HG02840 (cell line): ENCODE data around the gene TSEN34.
"Not testable (repeated sequence)": the region's sequence is repeated elsewhere in the genome, so short reads cannot be mapped to it uniquely, and the experiment has no call there.

ENCODE experiments used
- ATAC-seq: cut with Tn5 transposase; IDR thresholded peaks from one replicate; pipeline ENCODE4 v1.9.1; 2021; ENCODE audit warnings: mild to moderate bottlenecking, moderate library complexity, moderate number of reproducible peaks; ENCODE audit not compliant: unreplicated experiment, low FRiP score

The TSEN34 gene

GRCh38 chr19:54207193-54207592 lies 16.1 kb downstream of the TSEN34 start:
- ATAC-seq, result not testable (repeated sequence)

- no peak for ATAC-seq
Measured at GRCh38 chr19:54207676-54207982, 16.5 kb downstream of the TSEN34 start.

- no peak for ATAC-seq
Measured at GRCh38 chr19:54207983-54208783, 17.1 kb downstream of the TSEN34 start.

GRCh38 chr19:54208784-54209057 lies 17.6 kb downstream of the TSEN34 start:
- no peak for ATAC-seq

- no peak for ATAC-seq
Measured at GRCh38 chr19:54209058-54209810, 18.1 kb downstream of the TSEN34 start.

- ATAC-seq, result no peak
Measured at GRCh38 chr19:54209811-54210494, 18.8 kb downstream of the TSEN34 start.

DNA sequence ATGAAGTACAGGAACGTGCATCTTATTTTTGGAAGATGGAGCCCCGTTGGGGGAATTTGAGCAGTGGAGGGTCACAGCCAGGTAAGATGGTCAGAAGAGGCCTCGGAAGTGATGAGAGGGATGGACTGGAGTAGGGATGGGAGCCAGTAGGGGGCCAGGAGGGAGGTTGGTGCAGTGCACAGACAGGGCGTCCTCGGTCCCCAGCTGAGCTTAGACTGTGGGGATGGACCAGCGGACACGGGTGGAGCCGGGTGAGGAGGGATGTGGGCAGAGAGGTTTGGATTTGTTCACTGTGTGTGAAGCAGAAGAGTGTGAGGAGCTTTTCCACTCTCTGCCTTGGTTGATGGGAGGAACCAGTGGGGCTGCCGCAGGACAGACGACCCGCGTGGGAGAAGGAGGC lies 20.1 kb downstream of the TSEN34 start:
- ATAC-seq, result no peak

DNA sequence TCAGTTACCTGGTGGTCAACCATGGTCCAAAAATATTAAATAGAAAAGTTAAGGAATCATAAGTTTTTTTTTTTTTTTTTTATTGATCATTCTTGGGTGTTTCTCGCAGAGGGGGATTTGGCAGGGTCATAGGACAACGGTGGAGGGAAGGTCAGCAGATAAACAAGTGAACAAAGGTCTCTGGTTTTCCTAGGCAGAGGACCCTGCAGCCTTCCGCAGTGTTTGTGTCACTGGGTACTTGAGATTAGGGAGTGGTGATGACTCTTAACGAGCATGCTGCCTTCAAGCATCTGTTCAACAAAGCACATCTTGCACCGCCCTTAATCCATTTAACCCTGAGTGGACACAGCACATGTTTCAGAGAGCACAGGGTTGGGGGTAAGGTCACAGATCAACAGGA lies 23.1 kb downstream of the TSEN34 start:
- ATAC-seq, result not testable (repeated sequence)

DNA sequence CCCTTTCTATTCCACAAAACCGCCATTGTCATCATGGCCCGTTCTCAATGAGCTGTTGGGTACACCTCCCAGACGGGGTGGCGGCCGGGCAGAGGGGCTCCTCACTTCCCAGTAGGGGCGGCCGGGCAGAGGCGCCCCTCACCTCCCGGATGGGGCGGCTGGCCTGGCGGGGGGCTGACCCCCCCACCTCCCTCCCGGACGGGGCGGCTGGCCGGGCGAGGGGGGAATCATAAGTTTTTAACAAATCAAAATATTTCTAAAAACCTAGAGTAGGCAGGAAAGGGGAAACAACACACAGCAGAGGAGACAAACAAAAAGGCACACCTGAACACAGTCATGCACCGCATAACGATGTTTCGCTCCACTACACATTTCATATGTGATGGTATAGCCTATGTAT lies 23.6 kb downstream of the TSEN34 start:
- not testable (repeated sequence) for ATAC-seq

- no peak for ATAC-seq
Measured at GRCh38 chr19:54216869-54217268, 25.8 kb downstream of the TSEN34 start.

GRCh38 chr19:54217517-54218247 lies 26.6 kb downstream of the TSEN34 start:
- ATAC-seq, result not testable (repeated sequence)

DNA sequence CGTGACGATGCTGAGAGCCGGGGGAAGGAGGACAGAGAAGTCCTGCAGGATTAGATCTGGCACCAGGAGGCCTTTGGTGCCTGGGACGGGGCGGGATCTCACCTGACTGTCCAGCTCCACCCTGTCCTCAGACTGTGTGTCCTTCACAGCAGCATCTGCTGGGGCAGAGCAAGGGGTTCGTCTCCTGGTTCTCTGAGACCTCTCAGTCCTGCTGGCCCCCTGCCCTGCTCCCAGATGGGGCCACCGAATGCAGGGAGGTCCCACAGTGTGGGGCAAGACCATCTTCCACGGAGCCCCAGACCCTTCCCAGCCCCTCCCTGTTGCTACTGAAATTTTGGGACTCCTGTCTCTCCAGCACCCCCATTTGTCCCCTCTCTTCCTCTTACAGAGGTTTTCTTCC lies 27.2 kb downstream of the TSEN34 start:
- ATAC-seq, result no peak

GRCh38 chr19:54218960-54219661 lies 28.0 kb downstream of the TSEN34 start:
- ATAC-seq, result no peak

DNA sequence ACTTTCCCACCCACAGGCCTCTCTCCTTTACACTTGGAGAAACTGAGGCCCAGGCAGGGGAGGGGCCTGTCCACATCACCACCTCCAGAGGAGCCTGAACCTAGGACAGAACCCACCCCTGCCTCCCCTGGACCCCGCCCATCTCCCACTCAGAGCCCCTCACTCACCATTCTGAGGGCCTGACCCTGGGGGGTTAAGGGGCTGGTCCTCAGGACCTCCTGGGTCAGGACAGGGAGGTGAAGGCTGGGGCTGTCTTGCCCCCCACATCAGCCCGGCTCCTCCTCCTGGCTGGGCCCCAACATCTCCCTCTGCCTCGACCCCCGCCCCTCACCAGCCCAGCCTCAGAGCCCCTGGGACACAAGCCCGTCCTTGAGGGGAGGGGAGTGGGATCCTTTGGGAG lies 28.6 kb downstream of the TSEN34 start:
- ATAC-seq, result not testable (repeated sequence)

DNA sequence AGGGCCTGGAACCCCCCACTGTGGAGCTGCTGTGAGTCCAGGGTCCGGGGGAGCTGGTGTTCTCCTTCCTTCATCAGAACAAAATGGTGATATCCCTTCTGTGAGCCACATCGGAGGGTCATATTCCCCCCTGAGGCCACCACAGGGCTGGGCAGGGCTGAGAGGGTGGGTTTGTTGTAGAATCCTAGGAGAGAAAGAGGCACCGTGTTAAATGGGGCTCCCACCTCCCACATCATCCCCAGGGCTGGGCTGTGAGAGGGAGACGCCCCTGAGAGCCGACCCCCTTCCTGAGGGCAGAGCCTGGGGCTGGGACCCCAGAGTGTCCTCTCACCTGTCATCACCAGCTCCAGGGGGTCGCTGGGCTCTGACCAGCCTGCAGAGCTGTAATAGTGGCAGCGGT lies 30.8 kb downstream of the TSEN34 start:
- not testable (repeated sequence) for ATAC-seq

DNA sequence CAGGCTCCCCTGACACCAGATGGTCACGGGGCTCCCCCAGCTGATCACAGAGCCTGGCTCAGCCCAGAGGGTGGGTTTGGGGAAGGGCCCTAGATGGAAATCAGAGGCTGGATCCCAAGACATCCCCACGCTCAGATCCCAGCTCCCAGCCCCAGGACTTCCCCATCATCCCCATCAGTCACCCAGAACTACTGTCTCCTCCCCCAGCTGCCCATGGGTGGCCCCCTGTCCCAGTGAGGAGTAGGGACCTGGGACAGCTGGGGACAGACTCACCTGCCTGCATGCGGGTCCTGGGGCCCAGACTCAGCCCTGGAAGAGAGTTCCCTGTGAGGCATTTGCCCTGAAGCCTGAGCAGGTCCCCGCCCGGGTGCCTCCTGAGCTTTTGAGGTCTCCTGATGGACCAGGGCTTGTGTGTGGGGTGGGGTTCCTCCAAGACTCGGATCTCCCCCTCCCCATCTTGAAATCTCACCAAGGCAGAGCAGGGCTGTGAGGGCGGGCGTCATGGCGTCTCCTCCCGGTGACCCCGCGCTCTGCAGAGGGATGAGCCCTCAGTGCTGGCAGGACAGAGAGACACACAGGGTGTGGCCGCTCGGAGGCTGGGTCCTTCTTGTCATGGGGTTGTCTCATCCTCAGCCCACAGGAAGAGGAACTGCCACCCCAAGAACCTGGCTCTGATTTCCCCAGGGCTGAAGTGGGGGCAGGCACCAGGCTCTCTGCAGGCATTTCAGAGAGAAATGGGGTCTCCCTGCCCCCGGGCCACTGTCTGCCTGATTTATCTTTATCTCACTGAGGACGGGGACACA lies 31.6 kb downstream of the TSEN34 start, which contains the start of gene LILRB3:
Gene LILRB3, minus strand, starts transcription at position 534 of the 803 bp plus-strand sequence. Its CDS starts 31 bp downstream, at position 503.
- ATAC-seq, result not testable (repeated sequence)

DNA sequence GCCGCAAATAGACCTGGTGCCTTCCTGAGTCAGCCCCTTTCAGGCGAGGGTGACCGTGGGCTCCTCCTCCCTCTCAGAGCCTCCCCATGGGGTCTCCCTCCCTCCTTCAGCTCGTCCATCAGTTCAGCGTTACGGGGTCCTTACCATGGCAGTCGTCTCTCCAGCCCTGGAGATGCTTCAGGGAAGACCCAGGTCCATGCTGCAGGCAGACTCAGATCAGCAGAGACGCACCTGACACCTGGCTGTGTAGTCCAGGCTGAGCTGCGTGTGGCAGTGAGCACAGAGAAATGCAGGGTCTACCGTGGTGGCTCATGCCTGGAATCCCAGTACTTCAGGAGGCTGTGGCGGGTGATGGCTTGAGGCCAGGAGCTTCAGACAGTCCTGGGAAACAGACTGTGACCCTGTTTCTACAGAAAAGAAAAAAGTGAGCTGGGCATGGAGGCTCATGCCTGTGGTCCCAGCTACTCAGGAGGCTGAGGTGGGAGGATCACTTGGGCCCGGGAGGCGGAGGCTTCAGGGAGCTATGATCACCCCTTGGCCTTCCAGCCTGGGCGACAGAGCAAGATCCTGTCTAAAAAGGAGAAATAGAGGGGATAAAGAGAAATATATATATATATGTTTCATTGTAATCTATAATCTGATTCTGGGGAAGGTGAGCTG lies 32.3 kb downstream of the TSEN34 start:
- not testable (repeated sequence) for ATAC-seq

- not testable (repeated sequence) for ATAC-seq
Measured at GRCh38 chr19:54223937-54224281, 32.8 kb downstream of the TSEN34 start.

- not testable (repeated sequence) for ATAC-seq
Measured at GRCh38 chr19:54224619-54225018, 33.5 kb downstream of the TSEN34 start.
